KOPT-K1 (cell line): ENCODE measurements around the gene PCK1.

ENCODE experiments used
- H3K27ac ChIP-seq: fragments of 200-600 bp; sonication (generic); 2 replicates; pipeline ENCODE4 v1.5.1; 2016; ENCODE audit warnings: antibody characterized with exemption, mild to moderate bottlenecking, low read depth, low read length; ENCODE audit not compliant: poor library complexity, severe bottlenecking
- H3K36me3 ChIP-seq: fragments of 200-600 bp; sonication (generic); 2 replicates; pipeline ENCODE4 v1.5.1; 2017; ENCODE audit warnings: antibody characterized with exemption, mild to moderate bottlenecking, low read length, moderate library complexity; ENCODE audit not compliant: insufficient read depth
- H3K9me3 ChIP-seq: fragments of 200-600 bp; sonication (generic); 2 replicates; pipeline ENCODE4 v1.5.1; 2017; ENCODE audit warnings: antibody characterized with exemption, low read length, mild to moderate bottlenecking; ENCODE audit not compliant: insufficient read depth, poor library complexity, severe bottlenecking

PCK1 gene

GRCh38 chr20:57528148-57528547 is 32.8 kb upstream of the PCK1 start:
- H3K27ac ChIP-seq: no peak overlapping the region
- H3K36me3 ChIP-seq: no peaks in the 10 kb centered on the region
- no peaks in the 10 kb centered on the region for H3K9me3 ChIP-seq

GRCh38 chr20:57529160-57529585 is 31.7 kb upstream of the PCK1 start:
- H3K36me3 ChIP-seq: no peaks in the 10 kb centered on the region
- no peaks in the 10 kb centered on the region for H3K9me3 ChIP-seq
- H3K27ac ChIP-seq: no peak overlapping the region

- Histone ChIP-seq H3K9me3 (no peaks in the 10 kb centered on the region), H3K27ac (no peak overlapping the region), H3K36me3 (no peaks in the 10 kb centered on the region)
These were observed 31.1 kb upstream of the PCK1 start for GRCh38 chr20:57529810-57530209.

GRCh38 chr20:57530327-57530981 is 30.5 kb upstream of the PCK1 start:
- H3K36me3 ChIP-seq: no peaks in the 10 kb centered on the region
- no peak overlapping the region for H3K27ac ChIP-seq
- H3K9me3 ChIP-seq: no peaks in the 10 kb centered on the region

- H3K27ac ChIP-seq: no peak overlapping the region
- H3K9me3 ChIP-seq: no peaks in the 10 kb centered on the region
- H3K36me3 ChIP-seq: no peaks in the 10 kb centered on the region
These were observed 28.8 kb upstream of the PCK1 start for GRCh38 chr20:57532104-57532503.

- Histone ChIP-seq H3K36me3 (no peaks in the 10 kb centered on the region), H3K9me3 (no peaks in the 10 kb centered on the region), H3K27ac (no peak overlapping the region)
These were observed 25.6 kb upstream of the PCK1 start for GRCh38 chr20:57535297-57535696.

GRCh38 chr20:57536120-57536708 is 24.7 kb upstream of the PCK1 start:
- Histone ChIP-seq H3K27ac (no peak overlapping the region), H3K9me3 (no peaks in the 10 kb centered on the region), H3K36me3 (no peaks in the 10 kb centered on the region)

GRCh38 chr20:57536771-57537724 is 23.9 kb upstream of the PCK1 start:
- no peaks in the 10 kb centered on the region for H3K9me3 ChIP-seq
- no peak overlapping the region for H3K27ac ChIP-seq
- H3K36me3 ChIP-seq: no peaks in the 10 kb centered on the region

- Histone ChIP-seq H3K9me3 (no peaks in the 10 kb centered on the region), H3K36me3 (no peaks in the 10 kb centered on the region), H3K27ac (no peak overlapping the region)
These were observed 23.1 kb upstream of the PCK1 start for GRCh38 chr20:57537822-57538221.

- no peak overlapping the region for H3K27ac ChIP-seq
These were observed 21.0 kb upstream of the PCK1 start for GRCh38 chr20:57539889-57540288.

GRCh38 chr20:57540890-57541580 is 19.9 kb upstream of the PCK1 start:
- no peaks in the 10 kb centered on the region for H3K9me3 ChIP-seq
- H3K27ac ChIP-seq: no peak overlapping the region
- H3K36me3 ChIP-seq: no peaks in the 10 kb centered on the region

More at GRCh38 chr20:57539889-57540288, 21.0 kb upstream of the PCK1 start:
- H3K36me3 ChIP-seq: no peaks in the 10 kb centered on the region
- H3K9me3 ChIP-seq: no peaks in the 10 kb centered on the region

- H3K36me3 ChIP-seq: no peaks in the 10 kb centered on the region
- H3K27ac ChIP-seq: no peak overlapping the region
- H3K9me3 ChIP-seq: no peaks in the 10 kb centered on the region
These were observed 17.2 kb upstream of the PCK1 start for GRCh38 chr20:57543754-57544153.

- Histone ChIP-seq H3K9me3 (no peaks in the 10 kb centered on the region), H3K27ac (no peak overlapping the region), H3K36me3 (no peaks in the 10 kb centered on the region)
These were observed 15.9 kb upstream of the PCK1 start for GRCh38 chr20:57544838-57545564.

- no peaks in the 10 kb centered on the region for H3K9me3 ChIP-seq
- no peak overlapping the region for H3K27ac ChIP-seq
- H3K36me3 ChIP-seq: no peaks in the 10 kb centered on the region
These were observed 14.8 kb upstream of the PCK1 start for GRCh38 chr20:57545927-57546662.
